B cell (primary cell): ENCODE measurements around the gene LSM14B.

Experiments
- CTCF ChIP-seq: fragments of 200-600 bp; IDR thresholded peaks from one replicate; pipeline ENCODE4 v1.8.0; 2022; ENCODE audit warnings: antibody characterized with exemption, mild to moderate bottlenecking
- EZH2 ChIP-seq: IDR thresholded peaks from 2 replicates; pipeline ENCODE4 v1.6.1; 2012; ENCODE audit warnings: borderline replicate concordance, low read depth, mild to moderate bottlenecking, moderate library complexity, low read length; ENCODE audit not compliant: insufficient read depth, poor library complexity, severe bottlenecking

- no peak for TF ChIP-seq CTCF
- no peak for TF ChIP-seq EZH2
Measured at GRCh38 chr20:62132421-62132820, 10.1 kb downstream of the LSM14B start.
